H1 (cell line): ENCODE results near the gene ZNF536. TPM values are rescaled to one million over a fixed set of nuclear protein-coding genes. Genes with fewer than 3 reads are reported as not detected.

Experiments used
- CTCF ChIA-PET: fragments of 300-600 bp; sonication (Branson Sonifier 250); formaldehyde crosslinking; loops from one replicate; lab custom pipeline; 2021; ENCODE audit not compliant: partially characterized antibody; lab: Charles Lee
- POLR2A ChIA-PET: fragments of 300-600 bp; sonication (Branson Sonifier 250); formaldehyde crosslinking; loops from one replicate; lab custom pipeline; 2021; ENCODE audit warnings: inconsistent platforms; ENCODE audit not compliant: partially characterized antibody; lab: Charles Lee
- DNase-seq, 2 experiments: peaks; one replicate each; pipeline versions ENCODE4 v3.0.0 to v3.0.0-alpha.2; 2010 to 2022; ENCODE audit warnings: low spot score in 2 of 2, low read depth in 1 of 2, mixed read lengths in 1 of 2
- FAIRE-seq: peaks from 2 replicates; lab custom pipeline; 2011; peaks lifted over from hg19 to GRCh38; lab: Jason Lieb, UNC
- H2AFZ ChIP-seq: 2 replicates; pipeline ENCODE4 v1.8.1; 2012; ENCODE audit warnings: low read length, inconsistent platforms
- H2AK5ac ChIP-seq: 2 replicates; pipeline ENCODE4 v1.6.1; 2013; ENCODE audit warnings: low read depth, low read length
- H2BK120ac ChIP-seq: replicated peaks from 2 replicates; pipeline ENCODE3; 2013; ENCODE audit warnings: low read depth, low read length, inconsistent platforms
- H2BK12ac ChIP-seq: 2 replicates; pipeline ENCODE4 v1.6.1; 2013; ENCODE audit warnings: low read depth, low read length
- H2BK15ac ChIP-seq: 2 replicates; pipeline ENCODE4 v1.6.1; 2013; ENCODE audit warnings: low read length
- H2BK20ac ChIP-seq: 2 replicates; pipeline ENCODE4 v1.6.1; 2013; ENCODE audit warnings: low read length
- H2BK5ac ChIP-seq: 2 replicates; pipeline ENCODE4 v1.6.1; 2013; ENCODE audit warnings: low read depth, low read length
- H3K14ac ChIP-seq: 2 replicates; pipeline ENCODE4 v1.6.1; 2013; ENCODE audit warnings: inconsistent platforms; ENCODE audit not compliant: insufficient read length
- H3K18ac ChIP-seq: 2 replicates; pipeline ENCODE4 v1.6.1; 2013; ENCODE audit warnings: low read length; ENCODE audit errors: extremely low read depth
- H3K23ac ChIP-seq: 2 replicates; pipeline ENCODE4 v1.6.1; 2013; ENCODE audit warnings: inconsistent platforms; ENCODE audit not compliant: insufficient read length
- H3K23me2 ChIP-seq: 2 replicates; pipeline ENCODE4 v1.6.1; 2013; ENCODE audit warnings: low read depth, low read length
- H3K27ac ChIP-seq: 2 replicates; pipeline ENCODE4 v1.6.1; 2011; ENCODE audit warnings: low read depth, low read length, inconsistent platforms
- H3K27me3 ChIP-seq, 4 experiments: replicated peaks in 1 of 4; 1 replicate in 1 of 4; 2 replicates in 3 of 4; pipeline versions ENCODE4 v1.6.1 to v1.8.1; 2011 to 2013; ENCODE audit warnings: low read length in 3 of 4, mild to moderate bottlenecking in 3 of 4, inconsistent platforms in 2 of 4, mixed read lengths in 2 of 4, moderate library complexity in 1 of 4; ENCODE audit not compliant: control insufficient read depth in 3 of 4, insufficient read depth in 3 of 4; ENCODE audit errors: extremely low read depth in 1 of 4
- H3K36me3 ChIP-seq, 4 experiments: 2 replicates each; pipeline versions ENCODE4 v1.6.1 to v1.8.1; 2011 to 2013; ENCODE audit warnings: mild to moderate bottlenecking in 4 of 4, low read length in 3 of 4, moderate library complexity in 2 of 4, control low read depth in 1 of 4, inconsistent platforms in 1 of 4; ENCODE audit not compliant: insufficient read depth in 4 of 4, control insufficient read depth in 2 of 4
- H3K4ac ChIP-seq: replicated peaks from 2 replicates; pipeline ENCODE3; 2013; ENCODE audit warnings: low read length, low read depth, mixed read lengths, inconsistent platforms; ENCODE audit not compliant: insufficient read length
- H3K4me1 ChIP-seq, 4 experiments: replicated peaks in 1 of 4; 1 replicate in 1 of 4; 2 replicates in 3 of 4; pipeline versions ENCODE4 v1.6.1 to v1.8.1; 2011 to 2013; ENCODE audit warnings: low read length in 3 of 4, inconsistent platforms in 2 of 4, mixed read lengths in 1 of 4; ENCODE audit not compliant: insufficient read depth in 4 of 4, control insufficient read depth in 3 of 4
- H3K4me2 ChIP-seq, 2 experiments: 2 replicates each; pipeline versions ENCODE4 v1.6.1 to v1.8.1; 2011 to 2013; ENCODE audit warnings: low read depth in 2 of 2, low read length in 2 of 2, control low read depth in 1 of 2, inconsistent platforms in 1 of 2, mild to moderate bottlenecking in 1 of 2; ENCODE audit not compliant: insufficient read depth in 1 of 2
- H3K4me3 ChIP-seq, 4 experiments: fragments of 200-600, 300-600 bp in 1 of 4; sonication (generic), shearing (Covaris generic), sonication (Bioruptor Twin) in 1 of 4; 2 replicates each; pipeline versions ENCODE4 v1.5.1 to v1.8.1; 2011 to 2016; ENCODE audit warnings: low read length in 4 of 4, low read depth in 3 of 4, control low read depth in 2 of 4, inconsistent platforms in 2 of 4, mild to moderate bottlenecking in 2 of 4, mixed read lengths in 1 of 4, moderate library complexity in 1 of 4; ENCODE audit not compliant: insufficient read depth in 2 of 4; ENCODE audit errors: extremely low read depth in 1 of 4
- H3K56ac ChIP-seq: replicated peaks from 2 replicates; pipeline ENCODE3; 2013; ENCODE audit warnings: low read depth, mild to moderate bottlenecking, mixed read lengths, low read length, inconsistent platforms; ENCODE audit not compliant: insufficient read length
- H3K79me1 ChIP-seq: 2 replicates; pipeline ENCODE4 v1.6.1; 2013; ENCODE audit warnings: low read depth, low read length, control low read depth
- H3K79me2 ChIP-seq, 2 experiments: 2 replicates each; pipeline versions ENCODE4 v1.6.1 to v1.8.1; 2012 to 2013; ENCODE audit warnings: low read length in 2 of 2, mild to moderate bottlenecking in 2 of 2, inconsistent platforms in 1 of 2; ENCODE audit not compliant: insufficient read depth in 2 of 2, control insufficient read depth in 1 of 2
- H3K9ac ChIP-seq, 4 experiments: replicated peaks in 1 of 4; 1 replicate in 1 of 4; 2 replicates in 3 of 4; pipeline versions ENCODE4 v1.6.1 to v1.8.1; 2011 to 2013; ENCODE audit warnings: low read depth in 3 of 4, low read length in 3 of 4, control low read depth in 2 of 4, mild to moderate bottlenecking in 2 of 4, moderate library complexity in 2 of 4, inconsistent platforms in 1 of 4; ENCODE audit errors: extremely low read depth in 1 of 4
- H3K9me3 ChIP-seq, 2 experiments: 2 replicates each; pipeline versions ENCODE4 v1.6.1 to v1.8.1; 2012 to 2013; ENCODE audit warnings: mild to moderate bottlenecking in 2 of 2, moderate library complexity in 2 of 2, control low read depth in 1 of 2, inconsistent platforms in 1 of 2, low read depth in 1 of 2, low read length in 1 of 2, mixed read lengths in 1 of 2; ENCODE audit not compliant: insufficient read depth in 2 of 2
- H4K20me1 ChIP-seq, 2 experiments: replicated peaks in 1 of 2; 2 replicates each; pipeline versions ENCODE3 to v1.8.1; 2011 to 2013; ENCODE audit warnings: inconsistent platforms in 2 of 2, low read length in 2 of 2, mild to moderate bottlenecking in 1 of 2; ENCODE audit not compliant: insufficient read depth in 2 of 2, control insufficient read depth in 1 of 2
- H4K5ac ChIP-seq: 2 replicates; pipeline ENCODE4 v1.6.1; 2013; ENCODE audit warnings: low read length, low read depth, mixed read lengths, inconsistent platforms; ENCODE audit not compliant: insufficient read length
- H4K8ac ChIP-seq: 2 replicates; pipeline ENCODE4 v1.8.0; 2013; ENCODE audit warnings: mild to moderate bottlenecking, moderate library complexity, low read length, inconsistent platforms; ENCODE audit not compliant: insufficient read depth; ENCODE audit errors: extremely low read depth
- H4K91ac ChIP-seq: replicated peaks from 2 replicates; pipeline ENCODE3; 2013; ENCODE audit warnings: low read length, mixed read lengths, inconsistent platforms; ENCODE audit not compliant: insufficient read length
- CTBP2 ChIP-seq: IDR thresholded peaks from 2 replicates; pipeline ENCODE4 v1.7.0; 2011; ENCODE audit warnings: borderline replicate concordance, mild to moderate bottlenecking, moderate library complexity, mixed read lengths, low read length; ENCODE audit not compliant: insufficient read depth, insufficient read length
- EP300 ChIP-seq, 2 experiments: IDR thresholded peaks; 1 replicate in 1 of 2; 2 replicates in 1 of 2; pipeline ENCODE4 v1.6.1; 2011 to 2012; ENCODE audit warnings: low read depth in 2 of 2, low read length in 2 of 2, mild to moderate bottlenecking in 2 of 2, borderline replicate concordance in 1 of 2, inconsistent platforms in 1 of 2, moderate library complexity in 1 of 2
- GTF2F1 ChIP-seq: IDR thresholded peaks from 2 replicates; pipeline ENCODE4 v1.6.1; 2012; ENCODE audit warnings: low read depth, low read length, improper control_type of control experiment, borderline replicate concordance
- JUN ChIP-seq: IDR thresholded peaks from 2 replicates; pipeline ENCODE4 v1.6.1; 2011; ENCODE audit warnings: low read depth, mild to moderate bottlenecking, improper control_type of control experiment, low read length
- POLR2AphosphoS5 ChIP-seq: IDR thresholded peaks from 2 replicates; pipeline ENCODE4 v1.6.1; 2011; ENCODE audit warnings: low read depth, low read length
- RNF2 ChIP-seq: fragments of 200-900, 300-1000 bp; sonication (generic); IDR thresholded peaks from 2 replicates; pipeline ENCODE4 v1.7.1; 2016; ENCODE audit warnings: borderline replicate concordance, low read depth, mild to moderate bottlenecking, antibody characterized with exemption, low read length; ENCODE audit not compliant: poor library complexity, severe bottlenecking; ENCODE audit errors: missing control alignments
- RXRA ChIP-seq: IDR thresholded peaks from 2 replicates; pipeline ENCODE4 v1.6.1; 2011; ENCODE audit warnings: low read depth, mild to moderate bottlenecking, low read length, moderate library complexity; ENCODE audit not compliant: insufficient read depth
- SIRT6 ChIP-seq: IDR thresholded peaks from one replicate; pipeline ENCODE4 v1.7.1; 2012; ENCODE audit warnings: low read length, inconsistent platforms
- SIX5 ChIP-seq: IDR thresholded peaks from 2 replicates; pipeline ENCODE4 v1.6.1; 2011; ENCODE audit warnings: mild to moderate bottlenecking, low read depth, low read length
- SP1 ChIP-seq: IDR thresholded peaks from 2 replicates; pipeline ENCODE4 v1.6.1; 2011; ENCODE audit warnings: low read depth, low read length
- SRF ChIP-seq: IDR thresholded peaks from 2 replicates; pipeline ENCODE4 v1.6.1; 2011; ENCODE audit warnings: mild to moderate bottlenecking, low read depth, low read length, moderate library complexity
- TAF7 ChIP-seq: optimal IDR thresholded peaks from 2 replicates; pipeline ENCODE3; 2011; ENCODE audit warnings: low read depth, mild to moderate bottlenecking, inconsistent platforms, low read length, moderate library complexity, borderline replicate concordance
- ZNF274 ChIP-seq: IDR thresholded peaks from 2 replicates; pipeline ENCODE4 v1.7.0; 2012; ENCODE audit warnings: low read length, borderline replicate concordance; ENCODE audit errors: extremely low read depth
- WGBS, 2 experiments: shearing (Covaris generic) in 1 of 2; methylation state at CpG; one replicate each; pipeline versions ENCODE4 v1.1.6 to v1.1.7; 2013 to 2015; ENCODE audit warnings: low lambda C conversion rate in 2 of 2, mixed read lengths in 2 of 2, inconsistent platforms in 1 of 2, low coverage in 1 of 2, missing lambda C conversion rate in 1 of 2; ENCODE audit not compliant: insufficient replicate concordance in 2 of 2, insufficient coverage in 1 of 2, insufficient read length in 1 of 2; ENCODE audit errors: extremely low coverage in 1 of 2, missing lambda C conversion rate in 1 of 2; 5-methylcytosine and 5-hydroxymethylcytosine counted together
- polyA plus RNA-seq, 7 experiments: library from polyadenylated mRNA; depleted of rRNA in 3 of 7; stranded (reverse) in 5 of 7; unstranded in 2 of 7; fragments of >200 nt in 5 of 7; fragments of 200-250 nt in 2 of 7; gene quantifications; 1 replicate in 5 of 7; 2 replicates in 1 of 7; 4 replicates in 1 of 7; pipeline versions ENCODE4 v1.2.1 to v1.2.3, GENCODE V29; 2011 to 2013; ENCODE audit warnings: missing spikeins in 2 of 7, mixed read lengths in 2 of 7
- total RNA-seq: library from RNA; stranded (reverse); fragmentation: NEBNext Ultra II Directional; extraction: Animal tissue kit (Norgen Biotek cat#: 25700); gene quantifications from 2 replicates; pipeline ENCODE4 v1.2.1, GENCODE V29; 2021

ZNF536 gene
- total and polyA plus RNA-seq, 2 of the 8 experiments (the other 6 are each of a cell fraction or from before 2014, with no cell fraction given): 0.09 to 0.11 TPM

GRCh38 chr19:30444686-30445232 lies 72.6 kb downstream of the ZNF536 start:
- WGBS, 2 experiments: 95% methylated on average over 25 of the region's 29 CpGs; no CpG with 5 or more reads in 1 of the 2 experiments
- H4K91ac ChIP-seq: no peak overlapping the region
- no peak overlapping the region for H2BK120ac ChIP-seq
- POLR2A ChIA-PET: no interaction called here
- no peak overlapping the region for H4K5ac ChIP-seq
- no peak overlapping the region for H2BK15ac ChIP-seq
- no peak overlapping the region; the same call in 1 of the 2 replicates for H4K8ac ChIP-seq
- H3K4me2 ChIP-seq: no peak overlapping the region
- no peak overlapping the region for H3K4me3 ChIP-seq
- H2BK5ac ChIP-seq: no peak overlapping the region
- TF ChIP-seq TAF7: no peak
- TF ChIP-seq GTF2F1: no peak
- TF ChIP-seq EP300 (IDR thresholded peaks at IDR 0.05; ENCODE audit: borderline replicate concordance in 1 of 2, low read depth in 2 of 2, low read length in 2 of 2): no peak
- no peak for TF ChIP-seq SIRT6
- TF ChIP-seq SIX5: no peak
- no peak for TF ChIP-seq RNF2
- no peak for TF ChIP-seq JUN
- TF ChIP-seq POLR2AphosphoS5: no peak
- TF ChIP-seq SRF: no peak
- no peak for TF ChIP-seq SP1
- TF ChIP-seq ZNF274: no peak
- TF ChIP-seq CTBP2: no peak
- TF ChIP-seq RXRA: no peak
- no peak overlapping the region for H2BK20ac ChIP-seq
- no peak overlapping the region for H3K9ac ChIP-seq
- CTCF ChIA-PET: interaction anchor here (0.7 to 1.6 kb wide), 4 partner anchors 12 to 93 kb away, joined by 3 to 4 read pairs (median 3); no protein-coding TSS in a partner anchor
- no peaks in the 10 kb centered on the region for H3K23me2 ChIP-seq
- H3K27me3 ChIP-seq: no peaks in the 10 kb centered on the region
- H3K36me3 ChIP-seq: no peaks in the 10 kb centered on the region
- no peak overlapping the region for H2BK12ac ChIP-seq
- H3K9me3 ChIP-seq: no peaks in the 10 kb centered on the region
- H3K56ac ChIP-seq: no peak overlapping the region
- H3K14ac ChIP-seq: no peak overlapping the region
- no peak overlapping the region for H2AK5ac ChIP-seq
- no peak overlapping the region for H2AFZ ChIP-seq
- no peak for DNase-seq
- H3K18ac ChIP-seq: no peak overlapping the region
- no peaks in the 10 kb centered on the region for H3K79me1 ChIP-seq
- H3K4me1 ChIP-seq: peaks cover 7 to 13% (median 9%) of the 10 kb centered on the region in 4 experiments; a peak in 5 of 7 replicates
- no peaks in the 10 kb centered on the region for H4K20me1 ChIP-seq
- H3K23ac ChIP-seq: no peak overlapping the region
- H3K79me2 ChIP-seq: no peaks in the 10 kb centered on the region
- no peak overlapping the region for H3K27ac ChIP-seq
- no peak for FAIRE-seq
- H3K4ac ChIP-seq: no peak overlapping the region
